Jurkat, Clone E6-1 (cell line): ENCODE measurements around the gene CAVIN3.
"Not testable (repeated sequence)": the region's sequence is repeated elsewhere in the genome, so short reads cannot be mapped to it uniquely, and the experiment has no call there.

Experiments
- DNase-seq: peaks from one replicate; pipeline ENCODE4 v3.0.0-alpha.2; 2011; ENCODE audit warnings: low read depth, low spot score
- H3K4me3 ChIP-seq: 2 replicates; pipeline ENCODE4 v1.5.1; 2011; ENCODE audit warnings: mild to moderate bottlenecking, low read length, control low read depth, moderate library complexity

CAVIN3 gene

DNA sequence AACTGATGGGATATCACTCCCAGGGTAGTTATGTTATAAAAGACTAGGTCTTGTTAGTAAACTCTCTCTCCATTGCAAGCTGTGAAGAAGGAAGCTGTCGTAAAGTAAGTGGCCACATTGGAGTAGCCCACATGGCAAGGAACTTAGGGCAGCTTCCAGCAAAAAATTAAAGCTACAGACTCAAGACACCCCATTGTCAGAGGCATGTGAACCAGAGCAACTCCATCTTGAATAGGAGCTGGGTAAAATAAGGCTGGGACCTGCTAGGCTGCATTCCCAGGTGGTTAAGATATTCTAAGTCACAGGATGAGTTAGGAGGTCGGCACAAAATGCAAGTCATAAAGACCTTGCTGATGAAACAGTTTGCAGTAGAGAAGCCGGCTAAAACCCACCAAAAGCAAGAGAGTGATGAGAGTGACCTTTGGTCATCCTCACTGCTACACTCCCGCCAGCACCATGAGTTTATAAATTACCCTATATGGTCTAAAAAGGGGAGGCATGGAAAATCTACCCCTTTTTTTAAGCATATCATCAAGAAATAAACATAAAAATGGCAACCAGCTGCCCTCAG, 36.8 kb downstream of the CAVIN3 start:
- DNase-seq = no peak

DNA sequence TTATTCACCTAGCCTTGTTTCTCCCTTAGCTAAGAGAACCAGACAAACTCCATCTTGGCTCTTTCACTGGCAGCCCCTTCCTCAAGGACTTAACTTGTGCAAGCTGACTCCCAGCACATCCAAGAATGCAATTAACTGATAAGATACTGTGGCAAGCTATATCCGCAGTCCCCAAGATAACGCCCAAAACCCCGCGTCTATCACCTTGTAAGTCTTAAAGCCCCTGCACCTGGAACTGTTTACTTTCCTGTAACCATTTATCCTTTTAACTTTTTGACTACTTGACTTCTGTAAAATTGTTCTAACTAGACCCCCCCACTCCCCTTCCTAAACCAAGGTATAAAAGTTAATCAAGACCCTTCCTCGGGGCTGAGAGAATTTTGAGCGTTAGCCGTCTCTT, 39.5 kb downstream of the CAVIN3 start:
- not testable (repeated sequence) for DNase-seq, H3K4me3 ChIP-seq

More for the DNA sequence above, 36.8 kb downstream of the CAVIN3 start:
- no peak overlapping the region for H3K4me3 ChIP-seq

DNA sequence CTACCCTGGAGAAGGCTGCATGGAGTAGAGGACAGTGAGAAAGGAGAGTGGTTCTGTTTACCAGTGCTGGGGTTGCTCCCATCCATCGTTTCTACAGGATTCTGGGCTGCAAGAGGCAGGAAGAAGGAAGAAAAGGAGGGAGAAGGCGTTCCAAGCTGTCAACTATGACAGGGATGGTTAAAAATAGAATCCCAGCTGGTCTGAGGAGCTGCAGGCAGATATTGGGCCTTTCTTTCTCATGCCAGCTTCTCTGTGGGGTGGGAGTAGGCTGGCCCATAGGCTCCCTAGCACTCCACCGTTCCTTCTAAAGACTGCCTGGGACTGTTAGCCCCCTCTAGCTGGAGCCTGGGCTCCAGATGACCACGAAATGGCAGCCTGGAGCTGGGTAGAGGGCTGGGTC, 47.1 kb downstream of the CAVIN3 start:
- DNase-seq = no peak
- no peak overlapping the region for H3K4me3 ChIP-seq

DNA sequence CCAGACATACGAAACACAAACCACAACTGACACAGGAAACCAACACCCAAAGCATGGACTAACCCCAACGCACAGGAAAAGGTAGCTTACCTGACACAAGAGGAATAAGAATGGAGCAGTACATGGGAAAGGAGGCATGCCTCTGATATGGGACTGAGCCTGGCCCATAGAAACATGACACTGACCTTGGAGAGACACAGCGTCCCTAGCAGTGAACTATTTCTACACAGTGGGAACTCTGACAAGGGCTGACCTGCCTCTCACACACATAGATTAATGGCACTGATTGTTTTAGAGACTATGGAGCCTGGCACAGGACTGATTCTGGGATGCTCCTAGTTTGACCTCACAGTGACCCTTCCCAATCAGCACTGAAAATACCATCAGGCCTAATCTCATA, 48.7 kb downstream of the CAVIN3 start:
- no peak overlapping the region for H3K4me3 ChIP-seq
- no peak for DNase-seq

DNA sequence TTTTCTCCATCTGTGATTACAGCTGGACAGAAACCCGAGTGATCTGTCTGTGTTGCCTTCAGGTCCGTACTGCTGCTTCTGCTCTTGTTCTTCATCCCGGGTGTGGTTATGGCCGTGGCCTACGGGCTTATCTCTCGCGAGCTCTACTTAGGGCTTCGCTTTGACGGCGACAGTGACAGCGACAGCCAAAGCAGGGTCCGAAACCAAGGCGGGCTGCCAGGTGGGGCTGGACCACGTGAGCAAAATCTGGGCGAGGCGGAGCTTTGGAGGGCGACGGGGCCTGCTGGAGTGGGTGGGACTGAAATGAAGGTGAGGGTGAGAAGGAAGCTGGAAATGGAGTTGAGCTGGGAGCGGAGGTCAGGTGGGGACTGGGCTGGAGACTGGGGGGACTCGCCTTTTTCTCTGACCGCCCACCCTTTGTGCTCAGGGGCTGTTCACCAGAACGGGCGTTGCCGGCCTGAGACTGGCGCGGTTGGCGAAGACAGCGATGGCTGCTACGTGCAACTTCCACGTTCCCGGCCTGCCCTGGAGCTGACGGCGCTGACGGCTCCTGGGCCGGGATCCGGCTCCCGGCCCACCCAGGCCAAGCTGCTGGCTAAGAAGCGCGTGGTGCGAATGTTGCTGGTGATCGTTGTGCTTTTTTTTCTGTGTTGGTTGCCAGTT, 49.6 kb downstream of the CAVIN3 start:
- H3K4me3 ChIP-seq = no peak overlapping the region

DNA sequence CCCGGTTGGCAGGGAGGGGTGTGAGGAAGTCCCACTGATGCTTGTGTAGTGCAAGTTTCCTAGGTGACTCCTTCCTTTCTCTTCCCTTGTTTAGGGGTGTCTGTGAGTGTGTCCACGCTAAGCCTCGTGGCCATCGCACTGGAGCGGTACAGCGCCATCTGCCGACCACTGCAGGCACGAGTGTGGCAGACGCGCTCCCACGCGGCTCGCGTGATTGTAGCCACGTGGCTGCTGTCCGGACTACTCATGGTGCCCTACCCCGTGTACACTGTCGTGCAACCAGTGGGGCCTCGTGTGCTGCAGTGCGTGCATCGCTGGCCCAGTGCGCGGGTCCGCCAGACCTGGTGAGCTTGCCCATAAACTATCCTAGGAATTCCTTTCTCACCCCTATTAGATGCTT, 50.3 kb downstream of the CAVIN3 start:
- no peak for DNase-seq
- no peak overlapping the region for H3K4me3 ChIP-seq

More for the DNA sequence above, 49.6 kb downstream of the CAVIN3 start:
- no peak for DNase-seq
